Kidney glomerular epithelial cell (primary cell): ENCODE measurements around the gene SPANXD.
"Not testable (repeated sequence)": the region's sequence is repeated elsewhere in the genome, so short reads cannot be mapped to it uniquely, and the experiment has no call there.

Experiments used
- DNase-seq: peaks from one replicate; lab custom pipeline; 2025; lab: John Stamatoyannopoulos, UW

Gene SPANXD, protein sequence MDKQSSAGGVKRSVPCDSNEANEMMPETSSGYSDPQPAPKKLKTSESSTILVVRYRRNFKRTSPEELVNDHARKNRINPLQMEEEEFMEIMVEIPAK

DNA sequence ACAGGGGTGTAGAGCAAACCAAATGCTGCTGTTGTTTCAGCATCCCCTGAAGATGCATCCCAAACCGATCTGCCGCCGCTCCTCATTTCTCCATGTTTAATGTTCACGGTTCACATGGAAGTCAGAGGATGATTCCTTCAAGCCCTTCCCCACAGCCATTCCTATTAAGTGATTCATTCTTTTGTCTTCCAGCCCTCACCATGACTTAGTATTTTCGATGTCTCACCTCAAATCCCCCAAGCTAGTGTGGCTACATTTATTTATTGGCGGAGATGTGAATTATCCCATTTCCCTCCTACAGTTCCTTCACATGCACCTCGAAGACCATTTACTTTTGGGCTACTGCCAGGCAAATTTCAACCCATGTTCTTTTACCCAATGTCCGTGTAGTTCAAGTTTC lies at the start of gene SPANXD:
Gene SPANXD (minus strand): TSS at position 101 of the 400 bp plus-strand sequence. CDS start 334 bp downstream, outside the sequence.
- not testable (repeated sequence) for DNase-seq

DNA sequence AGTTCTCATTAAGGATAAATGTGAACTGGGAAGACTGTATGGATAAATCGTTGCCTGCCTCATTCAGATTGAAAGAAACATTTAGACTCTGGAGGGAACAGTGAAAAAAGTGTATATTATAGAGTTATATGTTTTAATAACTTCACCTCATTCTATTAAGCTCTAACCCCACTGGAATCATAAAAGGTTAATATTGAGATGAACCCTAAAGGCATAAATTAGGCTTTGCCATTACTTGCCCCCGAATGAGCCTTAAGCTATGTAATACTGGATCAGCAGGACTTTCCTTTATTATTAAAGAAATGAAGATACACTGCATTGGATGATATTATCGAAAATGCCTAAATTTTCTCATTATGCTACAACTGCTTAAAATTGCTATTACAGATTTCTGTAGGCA lies 44.1 kb upstream of the SPANXD start:
- no peak for DNase-seq

DNA sequence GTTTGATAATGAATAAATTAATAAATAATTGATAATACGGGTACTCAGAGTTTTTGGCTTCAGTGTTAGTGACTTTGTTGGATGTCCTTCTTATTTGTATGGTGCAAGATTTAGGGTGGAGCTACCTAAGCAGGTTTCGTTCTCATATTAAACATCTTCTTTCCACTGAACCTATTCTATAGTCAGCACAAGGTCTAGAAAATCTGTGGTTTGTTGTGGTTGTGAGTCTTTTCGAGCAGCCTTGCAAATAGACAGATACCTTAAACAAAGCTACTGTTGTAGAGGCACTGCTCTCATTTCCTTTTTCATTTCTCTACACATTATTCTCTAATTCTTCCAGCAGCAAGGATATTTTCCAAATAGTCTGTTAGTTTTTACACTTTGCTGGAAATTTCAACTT lies 38.1 kb upstream of the SPANXD start:
- DNase-seq, result no peak

DNA sequence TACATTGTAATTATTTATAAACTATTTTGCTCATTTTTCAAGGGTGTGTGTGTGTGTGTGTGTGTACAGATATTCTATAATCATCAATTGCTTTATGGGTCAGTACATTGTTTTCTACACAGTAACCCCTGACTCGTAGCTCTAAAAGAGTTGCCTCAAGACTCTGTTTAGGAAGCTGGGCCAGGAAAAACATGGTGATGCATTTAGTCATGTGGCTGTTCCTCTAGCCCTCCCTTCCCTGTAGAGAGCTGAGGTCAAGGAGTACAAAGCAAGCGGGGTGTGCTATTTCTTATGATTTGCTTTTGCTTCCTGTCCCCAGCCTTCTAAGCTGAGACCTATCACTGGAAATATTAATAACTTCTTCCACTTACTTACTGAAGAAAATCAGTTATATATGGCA lies 34.8 kb upstream of the SPANXD start:
- DNase-seq, result no peak

GRCh38 chrX:141732031-141732430 lies 33.5 kb upstream of the SPANXD start:
- no peak for DNase-seq

- no peak for DNase-seq
Measured at GRCh38 chrX:141724186-141724585, 25.6 kb upstream of the SPANXD start.

DNA sequence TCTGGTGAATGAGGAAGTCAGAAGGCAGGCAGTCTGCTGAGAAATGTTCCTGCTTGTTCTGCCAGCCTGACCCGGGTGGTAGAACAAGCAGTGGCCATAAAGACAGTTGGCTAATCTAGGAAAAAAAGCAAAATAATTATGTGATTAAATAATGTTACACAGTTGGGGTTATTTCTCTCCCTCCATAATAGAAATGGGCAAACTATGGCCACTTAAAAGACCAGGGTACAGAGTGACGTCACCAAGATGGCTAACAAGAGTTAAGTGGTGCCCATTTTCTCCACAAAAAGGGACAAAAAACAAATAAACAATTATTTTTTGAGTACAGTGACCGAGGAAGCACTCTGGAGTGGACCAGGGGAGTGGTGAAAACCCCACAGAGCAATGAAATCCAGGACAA lies 16.1 kb upstream of the SPANXD start:
- DNase-seq, result no peak

DNA sequence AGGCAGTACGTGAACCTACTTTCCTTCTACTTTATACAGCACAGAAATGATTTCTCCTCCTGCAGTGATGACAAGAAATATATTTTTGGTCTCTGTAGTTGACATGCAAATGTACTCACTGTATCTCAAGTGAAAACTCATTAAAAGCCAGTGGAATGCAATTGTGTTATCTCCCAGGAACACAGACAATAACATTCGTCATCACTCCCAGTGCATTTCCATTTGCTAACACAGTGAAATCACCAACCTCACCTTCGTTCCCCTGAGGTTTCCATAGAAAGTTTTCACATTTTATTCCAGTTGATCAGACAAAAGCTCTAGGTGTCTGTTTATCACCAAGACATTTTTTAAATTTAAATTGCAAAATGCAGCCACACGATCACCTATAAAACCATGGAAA lies 2.5 kb upstream of the SPANXD start:
- DNase-seq, result no peak

DNA sequence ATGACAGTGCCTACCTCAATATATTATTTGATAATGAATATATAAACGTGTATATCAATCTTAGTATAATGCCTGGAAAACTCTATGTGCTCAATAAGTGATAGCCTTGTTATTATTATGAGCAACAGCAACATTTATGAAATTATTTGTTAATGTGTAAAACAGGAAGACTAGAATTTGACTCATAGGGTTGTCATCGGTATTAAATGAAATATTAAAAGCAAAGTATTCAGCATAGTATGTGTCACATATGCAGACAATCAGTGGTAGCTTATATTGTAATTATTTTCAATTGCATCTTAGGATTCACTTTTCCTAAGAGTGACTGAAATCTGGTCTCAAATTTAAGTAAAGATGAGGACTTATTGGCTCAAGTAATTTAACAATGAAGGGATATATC lies 24.6 kb downstream of the SPANXD start:
- DNase-seq, result no peak

DNA sequence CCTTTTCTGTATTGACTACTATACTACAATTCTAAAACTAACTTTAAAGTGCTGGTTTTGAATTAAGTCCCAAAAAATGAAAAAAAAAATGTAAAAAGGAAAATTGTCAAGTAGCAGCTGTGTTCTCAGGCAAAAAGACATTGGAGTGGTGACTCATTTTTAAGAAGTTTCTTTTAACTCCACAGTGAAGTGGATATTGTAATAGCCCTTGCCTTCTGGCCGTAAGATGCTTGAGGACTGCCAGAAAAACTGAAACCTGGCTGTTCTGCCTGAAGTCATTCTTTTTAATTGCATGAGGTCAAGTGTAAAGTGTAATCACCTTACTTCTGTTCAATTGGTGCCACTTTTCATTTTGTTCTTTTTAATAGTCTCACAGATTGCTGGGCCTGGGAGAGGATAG lies 28.9 kb downstream of the SPANXD start:
- no peak for DNase-seq

DNA sequence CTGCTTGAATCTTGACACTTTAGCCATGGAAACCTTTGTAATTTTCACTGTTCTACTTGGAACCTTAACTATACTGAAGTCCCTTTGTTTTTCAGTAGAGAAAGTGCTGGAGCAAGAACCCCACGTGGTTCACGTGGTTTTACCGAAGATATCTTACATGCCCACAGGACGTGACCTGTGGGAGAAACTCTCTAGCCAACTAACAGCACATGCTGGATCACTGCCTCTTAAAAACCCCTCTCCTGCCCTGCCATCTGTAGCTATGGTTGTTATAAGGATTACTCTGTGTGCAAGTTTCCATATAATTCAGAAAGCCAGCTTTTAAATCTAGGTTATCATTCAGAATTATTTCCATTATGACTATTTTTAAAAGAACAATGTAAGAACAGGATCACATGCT lies 30.2 kb downstream of the SPANXD start:
- DNase-seq, result no peak

DNA sequence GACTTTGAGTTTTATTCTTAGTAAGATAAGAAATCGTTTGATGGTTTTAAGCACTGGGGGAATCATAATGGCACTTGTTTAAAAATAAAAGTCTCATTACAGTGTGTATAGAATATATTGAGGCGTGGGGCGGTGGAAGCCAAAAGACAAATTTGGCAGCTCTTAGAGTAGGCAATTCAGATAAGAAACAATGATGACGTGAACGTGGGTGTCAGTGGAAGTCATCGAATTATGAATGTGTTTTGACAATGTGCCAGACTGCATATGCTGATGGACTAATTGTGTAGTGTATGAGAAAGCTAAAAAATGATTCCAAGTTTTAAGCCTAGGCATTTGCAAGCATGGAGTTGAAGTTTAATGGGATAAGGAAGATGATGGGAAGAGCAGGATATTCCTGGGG lies 35.8 kb downstream of the SPANXD start:
- no peak for DNase-seq

GRCh38 chrX:141652286-141652685 lies 46.3 kb downstream of the SPANXD start:
- DNase-seq, result no peak
